NCI-H2196 treated with DMSO at 0.1 percent for 48 hours (cell line): ENCODE results near the gene AQP7.
A peak's percentile ranks its signal among the peaks of the same experiment; 100 is the strongest.
"Not testable (repeated sequence)": the region's sequence is repeated elsewhere in the genome, so short reads cannot be mapped to it uniquely, and the experiment has no call there.

Experiments used
- DNase-seq: peaks from one replicate; lab custom pipeline; 2025; ENCODE audit not compliant: unreplicated experiment; lab: John Stamatoyannopoulos, UW

Gene AQP7

DNA sequence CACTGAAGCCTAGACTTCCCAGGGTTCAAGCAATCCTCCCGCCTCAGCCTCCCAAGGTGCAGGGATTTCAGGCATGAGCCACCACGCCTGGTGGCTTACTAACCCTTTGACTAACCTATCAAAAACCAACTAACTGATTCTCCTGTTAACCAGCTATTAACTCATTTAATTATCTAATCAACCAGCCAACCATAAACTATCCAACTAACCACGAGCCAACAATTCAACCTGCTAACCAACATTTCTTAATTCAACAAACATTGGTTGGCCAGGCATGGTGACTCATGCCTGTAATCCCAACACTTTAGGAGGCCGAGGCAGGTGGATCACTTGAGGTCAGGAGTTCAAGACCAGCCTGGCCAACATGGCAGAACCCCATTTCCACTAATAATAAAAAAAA, 3.3 kb downstream of the AQP7 start:
- DNase-seq, result not testable (repeated sequence)

DNA sequence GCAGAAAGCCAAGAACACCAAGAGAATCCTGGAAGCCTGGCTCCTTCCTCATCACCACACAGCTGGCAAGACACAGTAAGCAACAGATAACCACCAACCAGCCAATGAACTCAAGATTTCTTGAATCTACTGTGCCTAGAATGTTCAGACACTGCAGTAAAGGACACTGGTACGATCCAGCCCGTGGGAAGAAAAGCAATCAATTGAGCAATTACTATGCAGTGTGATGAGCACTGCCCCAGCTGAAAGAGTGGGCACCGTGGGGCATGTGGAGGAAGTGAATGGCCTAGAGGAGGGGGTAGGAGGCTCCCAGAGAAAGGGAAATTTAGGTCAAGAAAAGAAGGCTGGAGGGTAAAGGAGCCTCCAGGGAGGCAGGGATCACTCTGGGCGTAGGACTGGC, 4.6 kb downstream of the AQP7 start:
- not testable (repeated sequence) for DNase-seq

DNA sequence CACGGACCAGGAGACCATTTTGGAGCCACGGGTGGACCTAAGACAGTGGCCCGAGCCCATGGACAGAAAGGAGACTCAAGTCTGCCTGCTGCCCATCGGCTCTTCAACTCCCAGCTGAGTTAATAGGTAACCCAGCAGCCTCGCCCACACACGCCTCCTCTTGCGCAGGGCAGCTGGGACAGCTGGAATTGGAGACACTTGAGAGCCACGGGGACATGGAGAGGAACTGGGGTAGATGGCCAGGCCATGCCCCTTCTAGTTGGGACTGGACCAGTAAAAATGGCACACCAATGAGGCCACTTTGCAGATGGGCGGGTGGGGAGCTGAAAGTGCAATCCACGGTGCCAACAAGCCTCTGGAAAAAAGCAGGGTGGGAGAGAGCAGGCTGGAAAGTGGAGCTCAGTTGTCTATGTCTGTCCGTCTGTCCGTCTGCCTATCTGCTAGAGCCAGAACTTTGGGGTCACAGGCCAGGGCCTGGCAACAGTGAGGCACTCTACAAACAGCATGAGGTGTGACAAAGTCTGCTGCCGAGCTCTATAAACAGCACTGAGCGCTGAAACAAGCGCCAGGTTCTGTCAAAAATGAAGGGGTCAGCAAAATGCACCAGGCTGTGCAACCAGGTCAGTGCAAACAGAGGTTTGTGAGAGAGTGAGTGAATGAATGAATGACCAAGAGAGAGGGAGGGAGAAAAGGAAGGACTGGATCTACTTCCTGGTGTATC, 7.0 kb downstream of the AQP7 start:
- not testable (repeated sequence) for DNase-seq

DNA sequence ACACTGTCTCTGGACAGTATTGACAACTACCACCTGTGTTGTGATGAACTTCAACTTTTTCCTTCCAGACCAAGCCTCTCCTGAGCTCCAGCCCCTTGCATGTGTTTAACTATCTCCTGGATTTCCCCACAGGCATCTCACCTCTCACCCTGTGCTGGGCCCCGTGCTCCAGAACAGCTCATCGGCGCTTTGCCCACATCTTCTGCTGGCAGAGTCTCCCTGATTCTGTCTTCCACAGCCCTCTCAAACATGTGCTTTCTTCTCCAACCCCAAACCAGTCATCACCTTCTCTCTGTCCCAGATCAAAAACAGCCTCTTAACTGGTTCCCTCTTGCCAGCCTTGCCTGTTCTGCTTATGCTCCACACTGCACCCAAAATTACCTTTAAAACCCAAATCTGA, 8.4 kb downstream of the AQP7 start:
- DNase-seq, result not testable (repeated sequence)

DNA sequence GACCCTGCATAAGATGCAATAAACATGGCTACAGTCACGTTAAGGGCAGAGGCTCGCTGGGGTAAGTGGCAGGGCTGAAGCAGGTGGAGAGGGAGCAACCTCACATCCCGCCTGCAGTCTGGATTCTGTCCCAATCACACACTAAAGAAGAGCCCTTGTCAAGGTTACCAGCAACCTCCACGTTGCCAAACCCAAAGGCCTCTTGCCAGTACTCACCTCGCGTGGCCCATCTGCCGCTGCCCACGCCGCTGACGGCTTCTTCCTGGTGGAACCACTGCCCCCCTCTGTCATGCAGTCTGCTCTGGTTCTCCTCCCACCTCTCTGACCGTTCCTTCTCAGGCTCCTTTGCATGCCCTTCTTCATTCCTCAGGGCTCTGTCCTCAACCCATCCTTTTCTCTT, 8.8 kb downstream of the AQP7 start:
- no peak for DNase-seq

DNA sequence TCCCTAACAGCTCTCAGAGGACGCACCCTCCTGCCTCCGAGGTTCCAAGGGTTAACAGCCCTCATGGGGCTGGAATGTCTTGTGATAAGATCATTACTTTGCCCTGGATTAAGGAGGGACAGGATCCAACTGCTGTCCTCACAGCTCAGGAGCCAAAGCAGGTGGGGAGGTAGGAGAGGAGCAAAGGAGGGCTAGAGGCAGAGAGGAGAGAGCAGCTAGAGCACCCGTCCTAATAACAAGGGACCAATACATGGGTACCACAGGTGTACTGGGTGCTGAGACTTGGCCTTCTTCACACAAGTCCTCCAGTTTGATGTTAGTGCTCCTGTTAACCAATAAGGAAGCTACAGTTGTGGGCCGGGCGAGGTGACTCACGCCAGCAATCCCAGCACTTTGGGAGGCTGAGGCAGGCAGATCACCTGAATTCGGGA, 9.8 kb downstream of the AQP7 start:
- DNase-seq, result not testable (repeated sequence)

DNA sequence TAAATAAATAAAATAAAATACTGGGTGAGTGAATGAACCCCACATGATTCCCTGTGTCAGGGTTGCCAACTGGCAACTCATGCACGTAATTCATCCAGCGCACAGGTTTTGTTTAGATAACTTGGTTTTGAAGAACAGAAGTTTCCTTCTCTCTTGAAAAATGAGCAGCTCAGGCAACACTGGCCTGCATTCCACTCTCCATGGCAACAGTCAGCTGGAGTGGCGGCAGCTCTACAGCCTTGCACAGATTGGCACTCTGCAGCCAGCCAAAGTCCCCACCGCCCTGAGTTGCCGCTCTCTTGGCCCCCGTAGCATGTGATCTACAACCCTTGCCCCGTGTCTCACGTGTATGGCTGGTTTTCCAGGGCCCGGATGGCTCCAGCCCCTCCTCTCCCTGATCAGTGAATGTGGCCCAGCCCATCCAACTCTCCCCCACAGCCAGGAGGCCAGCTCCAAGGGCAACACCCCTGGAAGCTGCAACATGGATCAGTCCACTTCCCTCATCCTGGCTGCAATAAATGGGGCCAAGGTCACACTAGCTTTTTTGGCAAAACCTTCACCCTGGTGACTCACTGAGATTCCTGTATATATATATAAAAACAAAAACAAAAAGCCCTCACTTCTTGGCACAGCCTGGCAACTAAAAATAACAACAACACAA, 11.1 kb downstream of the AQP7 start:
- DNase-seq, result peak; percentile 56

DNA sequence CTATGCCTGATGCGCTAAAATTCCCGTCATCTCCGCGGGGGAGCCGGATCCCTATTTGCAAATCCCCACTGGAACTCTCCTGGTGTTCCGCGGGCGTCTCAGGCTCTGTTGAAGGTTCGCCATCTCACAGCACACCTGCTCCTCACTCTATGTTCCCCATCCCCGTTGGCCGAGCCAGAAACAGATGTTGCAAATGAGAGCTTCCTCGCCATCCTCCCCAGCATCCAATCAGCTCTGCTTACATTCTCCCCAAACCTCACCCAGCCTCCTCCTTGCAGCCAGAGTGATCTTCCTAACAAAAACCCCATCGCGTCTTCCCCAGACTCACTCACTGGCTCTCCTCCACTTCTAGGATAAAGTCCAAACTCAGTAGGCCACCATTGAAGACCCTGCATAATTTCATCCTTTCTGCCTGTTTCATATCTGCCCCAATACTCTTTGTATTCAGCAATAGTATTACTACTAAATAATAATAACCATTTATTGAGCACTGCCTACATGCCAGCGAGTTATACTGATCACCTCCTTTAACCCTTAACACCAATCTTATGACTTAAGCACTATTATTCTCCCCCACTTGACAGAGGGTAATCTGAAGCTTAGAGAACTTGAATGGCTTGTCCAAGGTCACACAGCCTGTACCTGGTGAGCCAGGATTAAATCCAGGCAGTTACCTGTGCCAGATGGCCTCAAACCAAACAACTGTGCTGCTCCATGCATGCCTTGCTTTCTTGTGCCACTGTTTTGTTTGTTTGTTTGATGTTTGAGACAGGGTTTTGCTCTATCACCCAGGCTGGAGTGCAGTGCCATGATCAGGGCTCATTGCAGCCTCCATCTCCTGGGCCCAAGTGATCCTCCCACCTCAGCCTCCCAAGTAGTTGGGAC, 14.0 kb downstream of the AQP7 start:
- no peak for DNase-seq

DNA sequence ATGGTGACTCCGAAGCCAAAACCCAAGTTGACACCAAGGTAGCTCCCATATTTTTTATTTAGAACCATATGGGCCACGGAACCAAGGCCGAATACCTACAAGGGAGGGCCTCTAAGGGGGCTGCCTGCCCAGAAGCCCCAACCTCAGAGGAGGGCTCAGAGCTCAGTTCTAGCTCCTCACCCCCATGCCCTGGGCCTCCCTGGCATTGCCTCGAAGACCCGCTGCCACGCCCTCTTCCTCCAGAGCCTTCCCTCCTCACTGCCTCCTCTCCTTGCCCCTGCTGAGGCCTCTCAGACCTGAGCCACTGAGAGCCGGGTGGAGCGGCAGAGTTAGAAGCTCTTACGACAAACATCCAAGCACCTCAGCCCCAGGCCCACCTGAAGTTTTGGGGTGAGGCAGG, 15.4 kb downstream of the AQP7 start:
- not testable (repeated sequence) for DNase-seq

DNA sequence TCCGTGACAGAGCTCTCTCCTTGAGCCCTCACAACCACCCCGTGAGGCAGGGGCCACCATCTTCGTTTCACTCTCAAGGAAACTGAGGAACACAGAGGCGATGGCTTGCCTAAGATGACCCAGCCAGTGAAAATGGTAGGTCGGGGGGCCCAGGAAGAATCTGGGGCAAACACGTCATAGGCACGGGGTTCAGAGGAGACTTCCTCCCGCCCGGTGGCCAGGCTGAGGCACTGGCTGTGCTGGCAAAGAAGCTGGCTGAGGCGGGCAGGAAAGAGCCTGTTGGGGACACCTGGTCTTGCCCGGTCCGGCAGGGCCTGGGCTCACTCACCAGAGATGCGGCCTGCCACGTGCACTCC, 15.7 kb downstream of the AQP7 start:
- DNase-seq, result not testable (repeated sequence)

DNA sequence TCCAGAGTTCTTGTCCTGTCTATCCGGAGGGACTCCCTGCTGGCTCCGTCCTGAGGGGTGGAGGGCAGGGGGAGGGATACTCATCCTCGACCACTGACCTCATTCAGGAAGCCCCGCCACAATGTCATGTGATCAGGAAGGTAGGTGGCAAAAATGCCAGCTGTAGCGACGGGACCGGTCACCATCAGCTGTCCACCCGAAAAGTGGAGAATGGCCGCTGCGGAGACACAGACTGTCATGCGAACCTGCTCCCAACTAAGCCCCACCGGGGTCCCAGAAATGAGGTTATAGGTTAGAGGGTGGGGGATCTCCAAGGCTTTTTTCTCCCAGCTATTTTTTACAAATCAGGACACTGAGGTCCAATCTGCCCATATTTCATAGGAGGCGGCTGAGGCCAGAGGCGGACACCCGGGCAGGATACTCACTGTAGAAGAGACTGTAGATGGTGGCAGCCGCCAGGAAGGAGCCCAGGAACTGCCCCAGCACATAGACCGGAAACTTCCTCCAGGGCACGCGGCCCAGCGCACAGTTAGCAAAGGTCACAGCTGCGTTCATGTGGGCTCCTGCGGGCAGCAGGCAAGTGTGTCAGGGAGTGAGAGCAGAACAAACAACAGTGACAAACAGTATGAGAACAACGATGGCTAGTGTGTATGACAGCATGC, 16.3 kb downstream of the AQP7 start:
- not testable (repeated sequence) for DNase-seq

DNA sequence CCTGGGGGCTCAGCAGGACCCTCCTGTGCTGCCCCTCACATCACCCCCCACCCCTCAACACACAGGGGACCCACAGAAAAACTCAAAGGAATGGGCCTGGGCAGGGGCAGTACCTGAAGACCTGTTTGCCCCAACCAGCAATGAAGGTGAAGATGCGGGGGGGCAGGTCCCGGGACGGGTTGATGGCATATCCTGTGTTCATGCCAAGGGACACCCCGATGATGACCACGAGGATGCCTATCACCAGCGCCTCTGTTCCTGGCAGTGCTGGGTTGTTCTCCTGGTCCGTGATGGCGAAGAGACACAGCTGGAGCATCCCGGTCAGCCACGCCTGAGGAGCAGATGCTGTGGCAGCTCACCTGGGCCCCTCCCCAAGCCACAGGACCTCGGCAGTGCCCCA, 16.8 kb downstream of the AQP7 start:
- not testable (repeated sequence) for DNase-seq

DNA sequence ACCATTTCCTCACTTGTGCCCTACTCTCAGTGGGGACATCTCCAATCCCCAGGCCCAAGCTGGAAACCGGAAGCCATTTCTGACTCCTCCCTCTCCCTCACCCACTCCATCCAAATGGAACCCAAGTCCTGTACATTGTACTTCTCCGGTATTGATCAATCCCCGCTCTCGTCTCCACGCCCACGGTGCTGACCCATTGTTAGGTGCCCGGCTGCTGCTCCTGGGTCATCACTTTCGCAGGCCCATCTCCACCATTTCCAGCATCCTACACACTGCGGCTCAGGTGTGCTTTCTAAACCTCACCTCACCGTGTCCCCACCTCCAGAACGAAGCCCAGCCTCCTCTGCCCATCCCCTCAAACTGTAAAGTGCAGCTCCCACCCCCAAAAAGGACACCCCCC, 19.0 kb downstream of the AQP7 start:
- DNase-seq, result not testable (repeated sequence)

DNA sequence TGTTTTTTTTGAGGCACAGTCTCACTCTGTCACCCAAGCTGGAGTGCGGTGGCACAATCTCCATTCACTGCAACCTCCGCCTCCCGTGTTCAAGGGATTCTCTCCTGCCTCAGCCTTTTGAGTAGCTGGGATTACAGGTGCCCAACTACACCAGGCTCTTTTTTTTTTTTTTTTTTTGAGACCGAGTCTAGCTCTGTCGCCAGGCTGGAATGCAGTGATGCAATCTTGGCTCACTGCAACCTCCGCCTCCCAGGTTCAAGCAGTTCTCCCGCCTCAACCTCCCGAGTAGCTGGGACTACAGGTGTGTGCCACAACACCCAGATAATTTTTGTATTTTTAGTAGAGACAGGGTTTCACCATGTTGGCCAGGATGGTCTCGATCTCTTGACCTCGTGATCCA, 20.0 kb downstream of the AQP7 start:
- not testable (repeated sequence) for DNase-seq

DNA sequence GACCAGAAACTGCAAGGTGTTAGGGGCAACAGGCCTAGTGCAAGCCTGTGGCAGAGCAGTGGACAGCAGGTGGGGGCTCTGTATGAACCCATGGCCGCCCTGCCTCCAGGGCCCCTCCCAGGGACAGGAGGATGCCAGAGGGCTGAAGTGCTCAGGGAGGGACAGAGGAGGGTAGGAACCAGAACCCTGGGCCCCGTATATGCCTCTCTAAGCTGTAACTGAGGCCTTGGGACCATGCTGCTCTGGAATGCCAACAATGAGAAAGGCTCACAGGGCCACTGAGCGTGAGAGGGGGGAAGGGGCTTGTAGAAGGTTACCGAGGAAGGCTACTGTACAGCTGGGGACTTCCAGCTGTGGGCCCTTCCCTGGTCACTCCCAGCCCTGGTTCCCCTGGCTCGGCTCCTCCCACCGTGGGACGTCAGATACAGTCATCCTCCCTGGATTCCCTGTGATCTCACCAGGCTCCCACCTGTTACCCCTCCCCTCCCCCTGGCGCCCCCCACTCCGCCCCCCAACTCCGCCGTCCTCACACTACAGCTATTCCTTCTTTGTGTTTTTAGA, 21.1 kb downstream of the AQP7 start:
- DNase-seq, result no peak

DNA sequence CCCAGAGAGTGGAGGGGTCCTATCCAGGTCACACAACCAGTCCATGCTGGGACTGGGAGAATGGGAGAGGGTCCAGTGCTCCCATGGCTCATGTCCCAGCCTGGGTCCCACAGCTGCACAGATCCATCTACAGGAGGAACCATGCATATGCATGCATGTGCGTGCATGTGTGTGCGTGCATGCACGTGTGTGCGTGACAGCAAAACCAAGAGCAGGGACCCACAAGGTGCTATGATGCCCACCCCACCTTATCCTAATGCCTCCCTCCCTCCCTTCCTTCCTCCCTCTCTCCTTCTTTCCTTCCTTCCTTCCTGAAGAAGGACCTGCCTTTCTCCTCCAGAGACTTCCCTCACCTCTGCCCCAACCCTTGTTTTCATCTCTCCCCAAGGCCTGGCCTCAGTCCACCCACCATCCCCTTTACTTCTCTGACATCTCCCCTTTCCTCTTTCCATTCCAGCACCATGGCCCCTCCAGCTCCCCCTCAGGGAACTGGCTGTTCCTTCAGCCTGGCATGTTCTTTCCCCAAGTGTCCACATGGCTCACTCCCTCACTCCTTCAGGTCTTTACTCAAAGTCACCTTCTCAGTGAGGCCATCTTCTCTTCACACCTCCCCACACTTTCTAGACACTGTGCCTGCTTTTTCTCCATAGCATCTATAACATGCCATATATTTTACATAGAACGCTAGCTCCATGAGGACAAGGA, 21.8 kb downstream of the AQP7 start:
- DNase-seq, result no peak

DNA sequence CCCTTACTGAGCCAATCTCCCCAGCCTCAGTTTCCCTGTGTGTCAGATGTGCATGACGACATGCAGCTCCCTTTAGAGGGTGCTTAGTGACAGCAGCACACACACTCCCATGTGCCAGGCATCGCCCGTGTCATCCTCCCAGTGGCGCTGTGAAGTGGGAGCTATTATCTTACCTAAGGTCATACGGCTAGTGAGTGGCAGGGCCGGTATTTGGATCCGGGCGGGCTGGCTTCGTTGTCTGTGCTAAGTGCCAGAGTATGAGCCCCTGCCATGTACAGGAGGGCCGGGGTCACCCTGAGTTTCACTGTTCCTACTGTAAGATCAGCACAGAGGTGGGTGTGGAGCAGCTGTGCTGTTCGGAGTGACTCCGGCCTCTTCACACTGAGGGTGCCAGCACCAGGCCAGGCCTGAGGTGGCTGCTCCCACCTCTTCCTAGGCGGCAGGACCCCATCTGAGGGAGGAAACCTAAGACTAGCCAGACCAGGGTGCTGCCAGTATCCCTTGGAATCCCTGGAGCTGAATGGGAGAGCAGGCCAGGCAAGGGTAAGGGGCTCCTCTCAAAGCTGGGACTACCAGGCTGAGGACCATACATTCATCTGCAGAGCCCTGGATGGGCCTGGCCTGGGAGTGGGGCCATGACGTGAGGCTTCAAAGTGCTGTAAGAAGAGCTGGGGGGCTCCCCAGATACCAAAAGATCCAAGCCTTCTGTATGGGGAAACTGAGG, 22.5 kb downstream of the AQP7 start:
- DNase-seq, result no peak

DNA sequence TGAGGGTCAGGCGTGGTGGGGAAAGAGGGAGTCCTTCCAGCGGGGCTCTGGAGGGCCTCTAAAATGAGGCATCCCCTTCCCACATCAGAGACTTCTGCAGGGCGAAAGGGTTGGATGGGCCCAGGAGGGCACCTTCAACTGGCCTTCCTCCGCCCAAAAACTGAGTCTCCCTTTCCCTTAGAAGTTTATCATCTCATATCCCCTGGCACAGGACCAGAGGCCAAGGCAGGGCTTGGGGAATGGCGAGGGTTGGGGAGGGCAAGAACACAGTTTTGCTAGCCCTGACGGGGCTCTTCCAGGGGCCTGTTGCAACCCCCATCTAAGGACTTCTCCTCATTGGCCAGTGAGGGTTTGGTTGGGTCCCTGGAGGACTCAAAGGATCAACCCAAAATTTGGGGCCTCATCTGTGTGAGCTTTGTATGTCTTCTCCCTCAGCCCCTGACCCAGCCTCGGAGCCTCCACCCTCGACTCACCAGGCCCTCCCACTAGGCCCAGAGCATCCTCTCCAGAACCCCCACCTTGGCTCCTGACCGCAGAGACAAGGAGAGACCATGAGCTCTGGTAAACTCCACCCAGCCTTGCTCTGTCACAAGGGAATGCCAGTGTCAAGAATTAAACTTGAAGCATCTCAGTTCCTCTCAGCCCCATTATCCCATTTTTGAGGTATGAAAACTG, 24.1 kb downstream of the AQP7 start:
- no peak for DNase-seq

DNA sequence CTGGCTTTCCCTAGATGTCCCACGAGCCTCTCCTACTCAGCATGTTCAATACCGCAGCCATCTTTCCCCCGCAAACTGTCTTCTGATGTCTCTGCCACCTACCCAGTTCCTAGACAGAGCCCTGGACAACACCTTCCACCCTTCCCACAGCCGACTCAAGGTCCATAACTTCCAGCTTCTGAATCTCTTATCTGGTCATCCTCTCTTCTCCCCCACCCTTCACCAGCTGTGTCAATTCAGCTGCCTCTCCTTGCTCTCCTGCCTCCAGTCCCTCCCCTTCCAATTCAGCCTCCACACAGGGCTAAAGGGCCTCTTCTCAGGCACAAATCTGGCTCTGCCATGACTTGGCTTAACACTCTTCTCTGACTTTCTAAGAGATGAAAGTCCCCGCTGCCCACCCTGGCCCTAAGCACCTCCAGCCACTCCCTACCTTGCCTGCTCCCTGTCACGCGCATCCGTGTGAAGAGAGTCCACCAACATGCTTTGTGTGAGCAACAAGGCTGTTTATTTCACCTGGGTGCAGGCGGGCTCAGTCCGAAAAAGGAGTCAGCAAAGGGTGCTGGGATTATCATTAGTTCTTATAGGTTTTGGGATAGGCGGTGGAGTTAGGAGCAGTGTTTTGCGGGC, 25.2 kb downstream of the AQP7 start:
- no peak for DNase-seq
